Neutrophil (primary cell): ENCODE data around the gene EPHA5.

Experiments used
- H3K27ac ChIP-seq: fragments of 200-600 bp; sonication (generic); 2 replicates; pipeline ENCODE4 v1.5.1; 2016; ENCODE audit warnings: mild to moderate bottlenecking, moderate library complexity
- H3K27me3 ChIP-seq: fragments of 200-600 bp; sonication (generic); 2 replicates; pipeline ENCODE4 v1.6.0; 2016; ENCODE audit warnings: mild to moderate bottlenecking
- H3K36me3 ChIP-seq: fragments of 200-600 bp; sonication (generic); 2 replicates; pipeline ENCODE4 v1.5.1; 2017
- H3K4me1 ChIP-seq, 2 experiments: fragments of 200-600 bp in 1 of 2; sonication (generic) in 1 of 2; 1 replicate in 1 of 2; 2 replicates in 1 of 2; pipeline versions ENCODE4 v1.5.1 to v1.6.1; 2013 to 2016; ENCODE audit warnings: low read depth in 1 of 2, low read length in 1 of 2, mild to moderate bottlenecking in 1 of 2, moderate library complexity in 1 of 2; ENCODE audit not compliant: control insufficient read depth in 1 of 2, insufficient read depth in 1 of 2
- H3K4me3 ChIP-seq, 2 experiments: fragments of 200-600 bp in 1 of 2; sonication (generic) in 1 of 2; 1 replicate in 1 of 2; 2 replicates in 1 of 2; pipeline ENCODE4 v1.5.1; 2013 to 2016; ENCODE audit warnings: low read depth in 1 of 2, low read length in 1 of 2, mild to moderate bottlenecking in 1 of 2, moderate library complexity in 1 of 2
- H3K9me3 ChIP-seq: fragments of 200-600 bp; sonication (generic); 2 replicates; pipeline ENCODE4 v1.5.1; 2016
- TF ChIP-seq, protein P1 (sequence below): fragments of 200-600 bp; sonication (generic); IDR thresholded peaks from 2 replicates; pipeline ENCODE4 v1.5.1; 2016; ENCODE audit warnings: antibody characterized with exemption

The EPHA5 gene

DNA sequence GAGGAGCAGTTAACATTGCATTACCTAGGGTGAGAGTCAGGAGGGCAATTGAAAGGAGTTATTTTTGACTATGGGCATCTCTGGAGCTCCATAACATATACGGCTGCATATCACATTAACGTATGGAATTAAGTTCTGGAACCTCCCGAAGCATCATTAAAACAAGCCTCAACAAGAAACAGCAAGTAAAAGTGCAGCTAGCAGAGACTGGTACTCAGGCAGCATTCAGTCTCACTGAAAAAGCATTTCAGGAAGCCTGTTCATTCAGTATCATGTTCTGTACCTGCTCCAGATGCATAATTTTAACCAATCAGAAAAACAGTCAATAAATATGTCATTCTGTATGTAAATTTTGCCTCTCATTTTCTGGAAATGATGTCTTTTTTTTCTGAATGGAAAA, 299.6 kb downstream of the EPHA5 start:
- Histone ChIP-seq H3K36me3 (no peaks in the 10 kb centered on the region), H3K27ac (no peak overlapping the region), H3K9me3 (no peaks in the 10 kb centered on the region), H3K4me1 (no peaks in the 10 kb centered on the region), H3K27me3 (no peaks in the 10 kb centered on the region), H3K4me3 (no peak overlapping the region)
- TF ChIP-seq, protein P1, sequence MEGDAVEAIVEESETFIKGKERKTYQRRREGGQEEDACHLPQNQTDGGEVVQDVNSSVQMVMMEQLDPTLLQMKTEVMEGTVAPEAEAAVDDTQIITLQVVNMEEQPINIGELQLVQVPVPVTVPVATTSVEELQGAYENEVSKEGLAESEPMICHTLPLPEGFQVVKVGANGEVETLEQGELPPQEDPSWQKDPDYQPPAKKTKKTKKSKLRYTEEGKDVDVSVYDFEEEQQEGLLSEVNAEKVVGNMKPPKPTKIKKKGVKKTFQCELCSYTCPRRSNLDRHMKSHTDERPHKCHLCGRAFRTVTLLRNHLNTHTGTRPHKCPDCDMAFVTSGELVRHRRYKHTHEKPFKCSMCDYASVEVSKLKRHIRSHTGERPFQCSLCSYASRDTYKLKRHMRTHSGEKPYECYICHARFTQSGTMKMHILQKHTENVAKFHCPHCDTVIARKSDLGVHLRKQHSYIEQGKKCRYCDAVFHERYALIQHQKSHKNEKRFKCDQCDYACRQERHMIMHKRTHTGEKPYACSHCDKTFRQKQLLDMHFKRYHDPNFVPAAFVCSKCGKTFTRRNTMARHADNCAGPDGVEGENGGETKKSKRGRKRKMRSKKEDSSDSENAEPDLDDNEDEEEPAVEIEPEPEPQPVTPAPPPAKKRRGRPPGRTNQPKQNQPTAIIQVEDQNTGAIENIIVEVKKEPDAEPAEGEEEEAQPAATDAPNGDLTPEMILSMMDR, result no peak

DNA sequence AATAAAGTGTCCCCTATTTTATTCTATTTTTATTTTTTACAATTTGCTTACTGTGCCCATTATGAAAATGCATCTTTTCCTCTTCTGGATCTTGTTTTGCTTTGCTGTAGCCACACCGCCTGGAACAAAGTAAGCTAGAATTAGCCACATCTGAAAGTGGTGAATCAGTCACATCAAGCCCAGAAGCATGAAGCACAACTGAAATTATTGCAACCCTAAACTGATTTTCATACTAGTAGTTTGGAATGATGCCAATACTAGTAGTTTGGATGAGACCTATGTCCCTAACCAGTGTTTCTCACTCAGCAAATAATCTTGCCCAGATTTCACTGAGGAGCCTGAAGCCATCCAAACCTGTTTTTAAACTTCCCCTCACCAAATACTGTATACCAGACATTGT, 303.0 kb downstream of the EPHA5 start:
- no peaks in the 10 kb centered on the region for H3K27me3 ChIP-seq
- H3K36me3 ChIP-seq, result no peaks in the 10 kb centered on the region
- H3K4me1 ChIP-seq, result no peaks in the 10 kb centered on the region
- H3K27ac ChIP-seq, result no peak overlapping the region
- TF ChIP-seq, protein P1, result no peak
- no peak overlapping the region for H3K4me3 ChIP-seq
- H3K9me3 ChIP-seq, result no peaks in the 10 kb centered on the region

DNA sequence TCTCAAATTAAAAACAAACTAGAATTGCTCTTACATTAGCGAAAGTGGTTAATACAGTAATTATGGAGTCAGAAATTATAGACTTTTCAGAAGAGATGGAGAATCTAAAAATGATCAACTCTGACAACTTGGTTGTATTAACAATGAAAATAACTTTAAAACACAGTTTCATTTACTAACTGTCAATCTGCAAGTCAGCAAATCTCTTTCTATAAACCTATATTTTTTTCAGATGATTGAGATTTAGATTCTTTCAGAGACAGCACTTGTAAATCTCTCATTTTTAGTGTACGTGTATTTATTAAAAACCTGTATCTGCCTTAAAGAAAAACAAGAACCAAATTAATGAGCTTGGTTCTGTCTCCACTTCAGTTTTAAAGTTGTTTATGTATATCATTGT, 311.4 kb downstream of the EPHA5 start:
- TF ChIP-seq, protein P1, result no peak
- Histone ChIP-seq H3K36me3 (no peaks in the 10 kb centered on the region), H3K4me1 (no peaks in the 10 kb centered on the region), H3K4me3 (no peak overlapping the region), H3K9me3 (no peaks in the 10 kb centered on the region), H3K27ac (no peak overlapping the region), H3K27me3 (no peaks in the 10 kb centered on the region)

DNA sequence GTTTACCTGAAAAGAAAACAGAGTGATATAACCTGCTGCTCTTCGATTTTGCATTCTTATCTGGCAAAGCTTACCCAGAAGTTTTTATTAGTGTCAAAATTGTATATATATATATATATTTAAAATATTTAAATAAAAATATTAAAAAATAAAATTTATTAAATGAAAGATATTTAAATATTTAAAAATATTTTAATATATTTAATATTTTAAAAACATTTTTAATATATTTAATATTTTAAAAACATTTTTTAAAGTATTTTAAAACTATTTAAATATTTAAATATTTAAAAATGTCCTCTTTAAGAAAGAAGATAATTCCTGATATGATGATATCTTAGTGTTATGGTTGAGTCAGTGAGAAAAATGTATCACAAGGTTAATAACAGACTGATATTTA, 317.2 kb downstream of the EPHA5 start:
- Histone ChIP-seq H3K36me3 (no peaks in the 10 kb centered on the region), H3K27ac (no peak overlapping the region), H3K27me3 (no peaks in the 10 kb centered on the region), H3K9me3 (no peaks in the 10 kb centered on the region), H3K4me1 (no peaks in the 10 kb centered on the region), H3K4me3 (no peak overlapping the region)
- TF ChIP-seq, protein P1, result no peak

DNA sequence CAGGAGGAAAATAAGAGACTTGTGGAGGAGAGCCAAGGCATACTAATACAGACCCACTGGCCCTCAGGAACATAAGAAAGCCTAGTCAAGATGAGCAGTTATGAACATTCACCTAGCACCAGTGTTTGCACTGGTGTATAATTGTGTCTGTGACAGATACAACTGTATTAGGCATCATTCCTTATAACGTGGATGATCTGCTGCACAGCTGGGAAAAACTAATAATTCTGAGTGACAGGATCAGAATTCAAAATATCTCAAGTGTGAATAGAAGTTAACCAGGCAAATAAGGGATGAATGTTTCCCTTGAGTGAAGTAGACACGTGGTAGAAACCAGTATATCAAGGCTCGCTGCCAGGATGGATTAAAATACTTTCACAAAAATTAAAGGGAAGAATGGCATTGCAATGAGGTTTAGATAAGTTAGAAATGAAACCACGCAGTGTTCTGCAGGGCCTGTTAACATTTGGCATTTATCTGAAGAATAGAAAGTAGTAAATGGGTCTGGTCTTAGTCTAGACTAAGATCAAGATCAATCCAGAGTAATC, 325.9 kb downstream of the EPHA5 start:
- no peaks in the 10 kb centered on the region for H3K9me3 ChIP-seq
- H3K4me1 ChIP-seq, result no peaks in the 10 kb centered on the region
- H3K27me3 ChIP-seq, result no peaks in the 10 kb centered on the region
- no peaks in the 10 kb centered on the region for H3K36me3 ChIP-seq
- H3K27ac ChIP-seq, result no peak overlapping the region
- TF ChIP-seq, protein P1, result no peak
- no peak overlapping the region for H3K4me3 ChIP-seq

DNA sequence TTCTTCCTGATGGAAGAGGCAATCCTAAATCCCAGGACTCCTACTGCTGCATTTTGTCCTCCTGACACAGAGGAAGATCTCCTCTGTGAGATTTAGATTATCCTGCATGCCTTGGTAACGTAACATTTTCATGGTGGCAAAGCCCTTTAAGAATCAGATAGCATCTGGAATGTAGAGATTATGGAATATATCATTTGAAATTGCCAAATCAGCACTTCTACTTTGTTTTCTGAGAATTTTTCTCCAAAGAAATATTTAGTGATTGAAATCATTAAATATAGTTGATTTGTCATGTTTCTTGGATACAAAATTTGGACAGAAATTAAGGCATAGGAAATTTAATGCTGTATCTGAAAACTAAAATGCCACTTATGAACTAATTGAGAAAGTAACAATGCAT, 326.9 kb downstream of the EPHA5 start:
- Histone ChIP-seq H3K4me3 (no peak overlapping the region), H3K9me3 (no peaks in the 10 kb centered on the region), H3K4me1 (no peaks in the 10 kb centered on the region), H3K36me3 (no peaks in the 10 kb centered on the region), H3K27me3 (no peaks in the 10 kb centered on the region), H3K27ac (no peak overlapping the region)
- TF ChIP-seq, protein P1, result no peak
